Sigmoid colon (tissue), 4 donors: ENCODE results near the gene CACNG7.

Experiments
- CTCF ChIP-seq, 4 experiments: fragments of 450-650 bp in 3 of 4; fragments of 200-600 bp in 1 of 4; IDR thresholded peaks; one replicate each; pipeline ENCODE4 v1.5.1; 2016 to 2019; ENCODE audit warnings: antibody characterized with exemption in 4 of 4, mild to moderate bottlenecking in 3 of 4, moderate library complexity in 2 of 4
- EP300 ChIP-seq, 4 donors: sonication (generic); formaldehyde crosslinking; IDR thresholded peaks; one replicate each; pipeline ENCODE4 v1.6.1; 2017; ENCODE audit warnings: antibody characterized with exemption in 4 of 4
- POLR2A ChIP-seq, 2 donors: fragments of 450-650 bp; IDR thresholded peaks; one replicate each; pipeline ENCODE4 v1.6.1; 2016; ENCODE audit warnings: antibody characterized with exemption in 2 of 2, mild to moderate bottlenecking in 2 of 2, moderate library complexity in 2 of 2
- POLR2AphosphoS5 ChIP-seq, 4 donors: sonication (generic); formaldehyde crosslinking; IDR thresholded peaks; one replicate each; pipeline ENCODE4 v1.6.1; 2017; ENCODE audit warnings: antibody characterized with exemption in 4 of 4

GRCh38 chr19:53873773-53874605 lies 35.1 kb upstream of the CACNG7 start:
- TF ChIP-seq POLR2A (IDR thresholded peaks at IDR 0.05) (no peak), POLR2AphosphoS5 (IDR thresholded peaks at IDR 0.05) (peak in 1 of 4 donors; percentile 24), CTCF (IDR thresholded peaks at IDR 0.05) (no peak), EP300 (IDR thresholded peaks at IDR 0.05) (no peak)
